GM12873 (cell line): ENCODE data around the gene POLR3H.

Experiments
- TF ChIP-seq, protein P1 (sequence below): IDR thresholded peaks from 2 replicates; pipeline ENCODE4 v1.5.1; 2012; ENCODE audit warnings: low read depth, mild to moderate bottlenecking, moderate library complexity, low read length, control low read depth; ENCODE audit not compliant: insufficient read depth; ENCODE audit errors: missing control alignments

Gene POLR3H

DNA sequence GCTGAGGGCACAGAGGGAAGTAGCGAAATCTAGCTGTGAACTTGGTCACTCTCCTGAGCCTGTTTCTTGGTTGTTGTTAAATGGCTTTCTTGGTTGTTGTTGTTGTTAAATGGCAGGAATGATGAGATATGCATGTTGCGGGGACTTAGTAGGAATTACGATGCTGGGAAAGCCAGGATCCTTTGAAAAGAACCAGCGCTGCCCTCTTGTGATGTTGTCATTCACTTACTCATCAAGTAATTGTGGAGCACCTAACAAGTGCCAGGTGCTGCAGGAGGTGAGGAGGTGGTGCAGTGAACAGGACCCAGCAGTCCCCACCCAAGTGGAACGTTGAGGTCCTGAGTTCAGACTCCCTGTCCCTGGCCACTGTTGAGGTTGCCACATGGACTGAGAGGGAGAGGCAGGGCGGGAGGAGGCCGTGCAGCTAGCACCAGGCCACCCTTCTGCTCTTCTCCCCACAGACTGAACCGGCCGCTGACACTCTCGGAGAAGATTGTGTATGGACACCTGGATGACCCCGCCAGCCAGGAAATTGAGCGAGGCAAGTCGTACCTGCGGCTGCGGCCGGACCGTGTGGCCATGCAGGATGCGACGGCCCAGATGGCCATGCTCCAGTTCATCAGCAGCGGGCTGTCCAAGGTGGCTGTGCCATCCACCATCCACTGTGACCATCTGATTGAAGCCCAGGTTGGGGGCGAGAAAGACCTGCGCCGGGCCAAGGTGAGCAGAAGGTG lies 36.8 kb downstream of the POLR3H start:
- TF ChIP-seq, protein P1, sequence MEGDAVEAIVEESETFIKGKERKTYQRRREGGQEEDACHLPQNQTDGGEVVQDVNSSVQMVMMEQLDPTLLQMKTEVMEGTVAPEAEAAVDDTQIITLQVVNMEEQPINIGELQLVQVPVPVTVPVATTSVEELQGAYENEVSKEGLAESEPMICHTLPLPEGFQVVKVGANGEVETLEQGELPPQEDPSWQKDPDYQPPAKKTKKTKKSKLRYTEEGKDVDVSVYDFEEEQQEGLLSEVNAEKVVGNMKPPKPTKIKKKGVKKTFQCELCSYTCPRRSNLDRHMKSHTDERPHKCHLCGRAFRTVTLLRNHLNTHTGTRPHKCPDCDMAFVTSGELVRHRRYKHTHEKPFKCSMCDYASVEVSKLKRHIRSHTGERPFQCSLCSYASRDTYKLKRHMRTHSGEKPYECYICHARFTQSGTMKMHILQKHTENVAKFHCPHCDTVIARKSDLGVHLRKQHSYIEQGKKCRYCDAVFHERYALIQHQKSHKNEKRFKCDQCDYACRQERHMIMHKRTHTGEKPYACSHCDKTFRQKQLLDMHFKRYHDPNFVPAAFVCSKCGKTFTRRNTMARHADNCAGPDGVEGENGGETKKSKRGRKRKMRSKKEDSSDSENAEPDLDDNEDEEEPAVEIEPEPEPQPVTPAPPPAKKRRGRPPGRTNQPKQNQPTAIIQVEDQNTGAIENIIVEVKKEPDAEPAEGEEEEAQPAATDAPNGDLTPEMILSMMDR: no peak

DNA sequence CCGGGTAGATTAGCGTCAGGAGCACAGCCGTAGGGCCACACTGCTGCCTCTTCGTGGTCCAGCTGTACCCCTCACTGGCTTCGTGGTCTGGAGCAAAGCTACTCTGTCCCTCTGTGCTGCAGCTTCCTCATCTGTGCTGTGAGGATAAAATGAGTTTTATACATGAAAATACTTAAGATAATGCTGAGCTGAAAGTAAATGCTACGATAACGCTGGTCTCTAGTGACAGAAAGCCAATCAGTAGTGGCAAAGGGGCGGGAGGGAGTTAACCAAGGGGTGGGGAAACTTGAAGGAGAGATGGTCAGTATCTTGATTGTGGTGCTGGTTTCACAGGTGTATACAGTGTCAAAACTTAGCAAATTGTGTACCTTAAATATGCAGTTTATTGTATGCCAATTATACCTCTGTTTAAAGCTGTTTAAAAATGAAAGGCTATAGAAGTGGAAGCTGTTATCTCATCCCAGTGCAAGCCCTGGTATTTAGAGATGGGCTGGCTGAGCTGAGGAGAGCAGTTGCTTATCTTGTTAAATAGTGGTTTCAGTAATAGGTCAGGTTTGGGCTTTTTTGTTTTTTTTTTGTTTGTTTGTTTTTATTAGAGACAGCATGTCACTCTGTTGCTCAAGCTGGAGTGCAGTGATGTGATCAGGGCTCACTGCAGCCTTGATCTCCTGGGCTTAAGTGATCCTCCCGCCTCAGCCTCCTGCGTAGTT lies 38.6 kb downstream of the POLR3H start:
- TF ChIP-seq, protein P1: no peak

DNA sequence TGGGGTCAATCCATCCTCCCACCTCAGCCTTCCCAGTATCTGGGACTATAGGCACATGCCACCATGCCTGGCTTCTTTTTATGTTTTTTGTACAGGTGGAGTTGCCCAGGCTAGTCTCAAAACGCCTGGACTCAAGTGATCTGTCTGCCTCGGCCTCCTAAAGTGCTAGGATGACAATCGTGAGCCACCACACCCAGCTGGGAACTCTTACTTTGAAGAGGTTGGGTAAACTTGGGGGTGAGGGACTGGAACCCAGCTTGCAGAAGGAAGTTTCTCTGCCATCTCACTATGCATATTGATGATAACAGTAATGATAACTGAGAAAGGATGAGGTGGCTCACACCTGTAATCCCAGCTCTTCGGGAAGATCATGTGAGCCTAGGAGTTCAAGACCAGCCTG lies 39.5 kb downstream of the POLR3H start:
- TF ChIP-seq, protein P1: no peak

DNA sequence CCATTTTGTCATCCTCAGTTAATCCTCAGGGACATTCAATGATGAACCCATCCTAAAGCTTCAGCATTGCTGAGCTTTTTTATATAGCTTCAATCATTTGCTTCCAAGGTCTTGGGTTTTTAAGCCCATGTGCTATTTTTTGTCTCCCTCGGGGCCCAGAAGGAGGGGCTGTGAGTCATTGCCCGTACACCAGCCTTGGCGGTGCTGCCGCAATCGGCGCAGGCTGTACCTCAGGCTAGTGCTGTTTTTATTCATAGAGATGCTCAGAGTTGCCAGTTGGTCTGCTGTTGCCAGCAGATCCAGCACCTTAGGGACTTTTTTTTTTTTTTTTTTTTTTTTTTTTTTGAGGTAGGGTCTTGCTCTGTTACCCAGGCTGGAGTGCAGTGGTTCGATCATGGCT lies 39.9 kb downstream of the POLR3H start:
- TF ChIP-seq, protein P1: no peak

DNA sequence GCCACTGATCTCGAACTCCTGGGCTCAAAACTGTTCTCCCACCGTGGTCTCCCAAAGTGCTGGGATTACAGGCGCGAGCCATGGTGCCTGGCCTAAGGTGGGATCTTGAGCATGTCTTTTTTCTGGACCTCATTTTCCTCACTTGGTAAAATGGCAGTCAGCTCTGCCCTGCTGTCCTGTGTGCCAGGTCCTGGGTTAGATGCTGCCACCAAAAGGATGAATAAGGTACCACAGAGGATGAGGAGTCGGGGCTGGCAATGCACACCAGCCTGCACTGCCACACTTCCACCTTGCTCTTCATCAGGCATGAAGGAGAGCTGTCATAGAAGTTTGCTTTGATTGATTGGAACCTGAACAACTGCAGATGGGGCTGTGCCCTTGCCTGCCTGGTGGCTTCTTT lies 43.1 kb downstream of the POLR3H start:
- TF ChIP-seq, protein P1: peak; percentile 56

DNA sequence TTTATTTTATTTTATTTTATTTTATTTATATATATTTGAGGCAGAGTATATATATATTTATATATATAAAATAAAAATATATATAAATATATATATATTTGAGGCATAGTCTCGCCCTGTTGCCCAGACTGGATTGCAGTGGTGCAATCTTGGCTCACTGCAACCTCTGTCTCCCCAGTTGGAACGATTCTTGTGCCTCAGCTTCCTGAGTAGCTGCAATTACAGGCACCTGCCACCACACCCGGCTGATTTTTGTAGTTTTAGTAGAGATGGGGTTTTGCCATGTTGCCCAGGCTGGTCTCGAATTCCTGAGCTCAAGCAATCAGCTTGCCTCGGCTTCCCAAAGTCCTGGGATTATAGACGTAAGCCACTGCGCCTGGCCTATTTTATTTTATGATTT lies 44.0 kb downstream of the POLR3H start:
- TF ChIP-seq, protein P1: no peak

DNA sequence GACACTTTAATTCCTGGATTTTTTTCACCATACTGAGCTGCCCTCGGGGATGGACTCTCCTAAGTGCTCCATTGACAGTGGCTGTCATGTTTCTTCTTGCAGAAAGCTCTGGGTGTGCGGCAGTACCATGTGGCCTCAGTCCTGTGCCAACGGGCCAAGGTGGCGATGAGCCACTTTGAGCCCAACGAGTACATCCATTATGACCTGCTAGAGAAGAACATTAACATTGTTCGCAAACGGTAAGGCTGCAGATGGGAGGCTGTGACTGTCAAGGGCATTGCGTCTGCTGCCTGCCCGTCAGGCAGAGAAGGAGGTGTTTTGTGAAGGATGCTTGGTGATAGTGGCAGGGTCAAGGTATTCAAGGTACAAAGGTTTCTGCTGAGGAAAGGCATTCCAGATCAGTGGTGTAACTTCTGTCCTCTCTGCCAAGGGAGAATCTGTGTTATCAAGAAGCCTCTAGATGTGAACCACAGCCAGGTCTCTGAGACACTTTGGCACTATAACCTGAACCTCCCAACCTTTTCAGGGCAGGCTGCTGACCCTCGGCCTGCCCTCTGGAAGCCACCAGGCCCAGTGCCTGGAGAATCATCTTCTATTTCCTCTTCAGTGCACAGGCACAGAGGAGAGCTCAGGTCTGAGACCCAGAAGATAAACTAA lies 44.5 kb downstream of the POLR3H start:
- TF ChIP-seq, protein P1: no peak
